RCC 7860 (cell line): ENCODE measurements around the gene UTP11.

ENCODE experiments used
- DNase-seq: peaks from one replicate; pipeline ENCODE4 v3.0.0-alpha.2; 2015; ENCODE audit warnings: low spot score
- FAIRE-seq: peaks from 2 replicates; lab custom pipeline; 2012; peaks lifted over from hg19 to GRCh38; lab: Jason Lieb, UNC

The UTP11 gene

GRCh38 chr1:38003261-38004250, 9.0 kb upstream of the UTP11 start:
- no peak for FAIRE-seq

GRCh38 chr1:38004284-38005108, 8.0 kb upstream of the UTP11 start:
- DNase-seq, result no peak
- FAIRE-seq, result no peak

More at GRCh38 chr1:38003261-38004250, 9.0 kb upstream of the UTP11 start:
- no peak for DNase-seq

GRCh38 chr1:38005195-38006007, 7.1 kb upstream of the UTP11 start, which contains the start of gene FHL3:
Gene FHL3 (minus strand): TSS chr1:38005514. CDS start chr1:37999412, 6,102 bp downstream.
- peak; percentile 15 for DNase-seq
- no peak for FAIRE-seq

- DNase-seq, result no peak
- FAIRE-seq, result no peak
These were observed 6.3 kb upstream of the UTP11 start for GRCh38 chr1:38006008-38006828.

GRCh38 chr1:38009088-38009840, 3.3 kb upstream of the UTP11 start:
- DNase-seq (peak; percentile 61), FAIRE-seq (no peak)

GRCh38 chr1:38009841-38010180, 2.7 kb upstream of the UTP11 start:
- FAIRE-seq, result no peak

GRCh38 chr1:38013227-38013622, 691 bp downstream of the UTP11 start:
- DNase-seq (no peak), FAIRE-seq (no peak)

More at GRCh38 chr1:38009841-38010180, 2.7 kb upstream of the UTP11 start:
- no peak for DNase-seq

- FAIRE-seq, result no peak
- no peak for DNase-seq
These were observed 1.6 kb downstream of the UTP11 start for GRCh38 chr1:38014171-38014570.

GRCh38 chr1:38014724-38015424, 2.3 kb downstream of the UTP11 start:
- no peak for DNase-seq
- FAIRE-seq, result no peak

GRCh38 chr1:38015978-38016725, 3.6 kb downstream of the UTP11 start:
- DNase-seq (no peak), FAIRE-seq (no peak)

- FAIRE-seq (peak; percentile 12), DNase-seq (peak; percentile 24)
These were observed 6.4 kb downstream of the UTP11 start for GRCh38 chr1:38018864-38019343.

- FAIRE-seq (no peak), DNase-seq (no peak)
These were observed 7.9 kb downstream of the UTP11 start for GRCh38 chr1:38020396-38020795.

GRCh38 chr1:38021969-38022368, 9.4 kb downstream of the UTP11 start:
- no peak for FAIRE-seq

GRCh38 chr1:38022810-38023209, 10.3 kb downstream of the UTP11 start:
- FAIRE-seq, result no peak
- no peak for DNase-seq

More at GRCh38 chr1:38021969-38022368, 9.4 kb downstream of the UTP11 start:
- DNase-seq, result no peak

- no peak for FAIRE-seq
- DNase-seq, result no peak
These were observed 12.7 kb downstream of the UTP11 start for GRCh38 chr1:38025233-38025632.

- no peak for FAIRE-seq
- no peak for DNase-seq
These were observed 13.1 kb downstream of the UTP11 start for GRCh38 chr1:38025664-38026063.

GRCh38 chr1:38026592-38027200, 14.2 kb downstream of the UTP11 start:
- FAIRE-seq (no peak), DNase-seq (peak; percentile 36)
